GM12865 (cell line): ENCODE measurements around the gene C13orf42.

ENCODE experiments used
- DNase-seq: peaks from one replicate; pipeline ENCODE4 v3.0.0; 2010; ENCODE audit warnings: low read depth
- H3K4me3 ChIP-seq: 2 replicates; pipeline ENCODE4 v1.5.1; 2011; ENCODE audit warnings: mild to moderate bottlenecking, low read depth, low read length, control low read depth
- TF ChIP-seq, protein P1 (sequence below): IDR thresholded peaks from 2 replicates; pipeline ENCODE4 v1.5.1; 2011; ENCODE audit warnings: low read length, control low read depth, low read depth, inconsistent platforms; ENCODE audit not compliant: insufficient read depth; ENCODE audit errors: missing control alignments

Gene C13orf42

DNA sequence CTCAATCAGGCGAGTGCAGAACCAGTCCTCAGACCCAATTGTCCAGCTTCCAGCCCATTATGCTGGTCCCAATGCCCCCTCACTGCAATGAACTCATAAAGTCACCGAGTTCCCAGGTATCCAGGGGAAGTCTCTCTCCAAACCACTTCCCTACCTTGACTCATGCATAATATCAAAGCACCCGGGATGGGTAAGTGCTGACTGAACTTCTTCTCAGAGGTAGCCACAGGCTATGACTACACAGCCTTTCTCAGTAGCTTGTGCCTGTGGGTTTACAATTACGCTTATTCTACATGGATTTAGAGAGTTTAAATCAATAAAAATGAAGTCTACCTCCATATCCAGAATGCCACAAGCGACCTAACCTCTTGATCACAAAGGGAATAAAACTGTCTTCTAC, 1.7 kb upstream of the C13orf42 start:
- no peak for DNase-seq
- no peak overlapping the region for H3K4me3 ChIP-seq
- TF ChIP-seq, protein P1, sequence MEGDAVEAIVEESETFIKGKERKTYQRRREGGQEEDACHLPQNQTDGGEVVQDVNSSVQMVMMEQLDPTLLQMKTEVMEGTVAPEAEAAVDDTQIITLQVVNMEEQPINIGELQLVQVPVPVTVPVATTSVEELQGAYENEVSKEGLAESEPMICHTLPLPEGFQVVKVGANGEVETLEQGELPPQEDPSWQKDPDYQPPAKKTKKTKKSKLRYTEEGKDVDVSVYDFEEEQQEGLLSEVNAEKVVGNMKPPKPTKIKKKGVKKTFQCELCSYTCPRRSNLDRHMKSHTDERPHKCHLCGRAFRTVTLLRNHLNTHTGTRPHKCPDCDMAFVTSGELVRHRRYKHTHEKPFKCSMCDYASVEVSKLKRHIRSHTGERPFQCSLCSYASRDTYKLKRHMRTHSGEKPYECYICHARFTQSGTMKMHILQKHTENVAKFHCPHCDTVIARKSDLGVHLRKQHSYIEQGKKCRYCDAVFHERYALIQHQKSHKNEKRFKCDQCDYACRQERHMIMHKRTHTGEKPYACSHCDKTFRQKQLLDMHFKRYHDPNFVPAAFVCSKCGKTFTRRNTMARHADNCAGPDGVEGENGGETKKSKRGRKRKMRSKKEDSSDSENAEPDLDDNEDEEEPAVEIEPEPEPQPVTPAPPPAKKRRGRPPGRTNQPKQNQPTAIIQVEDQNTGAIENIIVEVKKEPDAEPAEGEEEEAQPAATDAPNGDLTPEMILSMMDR, result no peak

GRCh38 chr13:51111997-51112396, 923 bp upstream of the C13orf42 start:
- DNase-seq, result no peak
- H3K4me3 ChIP-seq, result no peak overlapping the region
- TF ChIP-seq, protein P1, result no peak

DNA sequence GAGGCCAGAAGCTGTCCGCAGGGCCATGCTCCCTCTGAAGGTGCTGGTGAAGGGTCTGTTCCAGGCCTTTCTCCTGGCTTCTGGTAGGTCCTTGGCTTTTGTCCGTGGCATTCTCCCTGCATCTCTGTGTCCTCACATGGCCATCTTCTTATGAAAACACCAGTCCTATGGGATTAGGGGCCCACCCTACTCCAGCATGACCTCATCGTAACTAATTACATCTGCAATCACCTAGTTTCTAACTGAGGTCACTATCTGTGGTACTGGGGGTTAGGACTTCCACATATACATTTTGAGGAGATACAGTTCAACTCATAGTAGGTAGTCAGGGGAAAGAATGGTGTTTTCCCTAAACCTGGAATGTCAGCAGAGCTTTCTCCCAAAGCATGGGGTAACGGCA, 3.1 kb downstream of the C13orf42 start:
- DNase-seq, result no peak
- H3K4me3 ChIP-seq, result no peak overlapping the region
- TF ChIP-seq, protein P1, result no peak

GRCh38 chr13:51105046-51105445, 6.0 kb downstream of the C13orf42 start:
- no peak overlapping the region for H3K4me3 ChIP-seq
- no peak for DNase-seq
- TF ChIP-seq, protein P1, result no peak

DNA sequence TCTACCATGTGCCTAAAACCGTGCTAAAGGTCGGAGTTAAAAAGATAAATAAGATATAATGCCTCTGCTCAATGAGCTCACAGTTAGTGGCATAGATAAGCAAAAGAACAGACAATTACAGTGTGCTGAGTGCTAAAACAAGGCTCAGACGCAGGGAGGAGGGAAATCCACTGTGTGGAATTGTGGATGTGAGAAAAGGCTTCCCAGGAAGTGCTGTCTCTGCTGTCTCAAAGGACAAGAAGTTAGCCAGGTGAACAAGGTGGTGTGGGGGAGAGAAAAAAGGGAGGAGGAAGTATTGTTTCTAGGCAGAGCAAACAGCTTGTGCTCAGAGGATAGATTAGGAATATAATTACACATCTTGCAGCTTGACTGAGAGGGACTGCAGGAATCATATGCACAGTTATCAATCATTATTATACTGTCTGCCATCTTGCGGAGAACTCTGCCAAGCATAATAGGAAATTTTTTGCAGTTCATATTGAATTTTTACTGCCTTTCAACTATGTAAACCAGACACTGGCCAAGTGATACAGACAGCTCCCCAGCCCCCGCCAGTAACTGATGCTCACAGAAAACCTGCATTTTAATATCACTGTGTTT, 9.3 kb downstream of the C13orf42 start:
- no peak for DNase-seq
- TF ChIP-seq, protein P1, result no peak
- no peak overlapping the region for H3K4me3 ChIP-seq

DNA sequence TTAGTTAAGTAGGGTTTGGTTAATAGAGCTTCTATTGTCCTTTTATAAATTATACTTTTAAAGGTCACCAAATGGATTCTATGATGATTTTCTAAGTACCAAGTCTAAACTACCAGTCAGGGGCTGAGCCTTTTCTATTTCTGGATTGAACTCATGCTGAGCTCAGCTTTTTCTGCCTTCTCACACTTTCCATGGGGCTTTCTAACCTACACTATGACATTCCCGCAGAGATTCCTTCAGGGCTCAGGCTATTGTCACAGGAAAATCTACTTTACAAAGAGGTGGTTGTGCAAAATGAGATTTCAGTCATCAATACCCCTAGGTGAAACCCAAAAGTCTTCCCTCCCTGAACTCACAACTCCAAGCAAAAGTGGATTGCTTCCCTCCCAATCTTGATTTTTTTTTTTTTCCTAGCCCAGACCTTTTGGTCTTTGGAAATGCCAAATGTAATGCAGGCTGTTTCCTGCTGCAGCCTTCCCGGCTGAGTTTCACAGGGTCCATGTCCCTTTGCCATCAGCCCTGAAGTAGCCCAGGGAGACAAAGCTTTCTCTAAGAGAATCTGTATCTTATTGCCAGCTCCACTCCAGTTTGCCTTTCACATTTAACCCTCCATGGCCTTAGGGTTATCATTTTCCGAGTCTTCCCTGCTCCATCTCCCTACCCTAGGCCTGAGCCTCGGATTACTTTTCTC, 13.6 kb downstream of the C13orf42 start:
- no peak overlapping the region for H3K4me3 ChIP-seq
- DNase-seq, result no peak
- TF ChIP-seq, protein P1, result no peak

- no peak for DNase-seq
- no peak overlapping the region for H3K4me3 ChIP-seq
- TF ChIP-seq, protein P1, result no peak
Measured at GRCh38 chr13:51096131-51096530, 14.9 kb downstream of the C13orf42 start.
